CD4-positive, alpha-beta T cell treated with Interleukin-6 at 100 ng/mL for 8 hours (primary cell): ENCODE measurements around the gene PCSK6.

Source experiments
- DNase-seq: peaks from one replicate; pipeline ENCODE4 v3.0.0-alpha.2; 2020; ENCODE audit warnings: mixed read lengths, low spot score

The PCSK6 gene

GRCh38 chr15:101522621-101523559, 33.4 kb upstream of the PCSK6 start:
- no peak for DNase-seq

DNA sequence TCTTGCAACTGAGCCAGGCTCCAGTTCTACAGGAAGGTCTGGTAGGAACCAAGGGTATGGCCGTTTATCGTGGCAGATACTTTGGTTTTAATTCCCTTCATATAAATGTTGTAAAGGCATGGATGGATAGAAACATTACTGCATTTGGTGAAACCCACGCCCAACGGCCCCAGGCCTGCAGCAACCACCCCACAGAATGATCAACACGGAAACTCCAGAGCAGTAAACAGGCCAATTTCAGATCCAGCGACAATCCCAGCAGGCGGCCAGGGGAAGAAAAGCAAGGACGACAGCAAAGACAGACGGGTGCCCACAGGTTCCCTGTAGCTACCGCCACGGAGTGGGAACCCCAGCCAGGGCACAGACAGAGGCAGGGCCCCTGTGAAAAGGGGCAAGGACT, 32.6 kb upstream of the PCSK6 start:
- no peak for DNase-seq

GRCh38 chr15:101521591-101521990, 32.1 kb upstream of the PCSK6 start:
- DNase-seq, result no peak

DNA sequence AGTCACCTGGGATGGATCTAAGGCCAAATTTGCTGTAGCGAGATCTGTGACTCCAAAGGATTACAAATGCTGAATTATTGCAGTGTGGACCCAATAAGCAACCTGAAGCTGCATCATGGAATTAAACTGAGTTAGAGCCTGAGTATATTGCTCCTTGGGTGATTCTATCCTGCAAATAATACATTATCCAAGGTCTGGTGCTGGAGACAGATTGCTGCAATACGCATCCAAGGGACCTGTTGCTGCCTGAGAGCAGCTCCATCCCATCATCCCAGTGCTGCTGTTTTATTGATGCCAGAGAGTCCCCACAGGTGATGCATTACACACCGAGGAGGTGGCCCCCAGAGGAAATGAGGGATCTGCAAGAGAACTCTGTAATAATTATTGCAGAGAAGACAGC, 31.6 kb upstream of the PCSK6 start:
- no peak for DNase-seq

DNA sequence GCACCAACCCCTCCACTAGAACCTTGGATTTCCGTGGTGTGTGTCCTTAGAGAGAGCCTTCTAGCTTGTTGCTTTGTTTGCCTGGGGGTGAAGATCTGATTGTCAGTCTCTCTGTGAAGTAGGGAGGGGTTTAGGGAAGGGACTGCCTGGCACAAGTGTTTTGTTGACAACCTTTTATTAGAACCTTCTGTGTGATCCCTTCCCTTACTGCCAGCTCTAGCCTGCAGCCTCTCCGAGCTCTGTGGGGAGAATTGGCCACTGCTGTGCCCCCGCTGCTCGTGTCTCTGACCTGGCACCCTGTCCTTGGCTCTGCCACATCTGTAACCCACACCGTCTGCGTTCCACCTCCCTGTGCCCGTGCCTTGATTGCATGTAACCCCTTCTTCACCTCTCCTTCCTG, 30.9 kb upstream of the PCSK6 start:
- DNase-seq, result no peak

DNA sequence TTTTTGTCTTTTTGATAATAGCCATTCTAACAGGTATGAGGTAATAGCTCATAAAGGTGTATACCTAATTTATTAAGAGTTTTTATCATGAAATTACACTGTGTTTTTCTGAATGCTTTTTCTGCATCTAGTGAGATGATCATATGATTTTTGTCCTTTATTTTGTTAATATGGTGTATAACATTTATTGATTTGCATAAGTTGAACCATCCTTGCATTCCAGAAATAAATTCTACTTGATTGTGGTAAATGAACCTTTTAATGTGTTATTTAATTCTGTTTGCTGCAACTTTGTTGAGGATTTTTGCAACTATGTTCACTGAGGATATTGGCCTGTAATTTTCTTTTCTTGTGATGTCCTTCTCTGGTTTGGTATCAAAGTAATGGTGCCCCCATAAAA, 28.0 kb upstream of the PCSK6 start:
- no peak for DNase-seq

DNA sequence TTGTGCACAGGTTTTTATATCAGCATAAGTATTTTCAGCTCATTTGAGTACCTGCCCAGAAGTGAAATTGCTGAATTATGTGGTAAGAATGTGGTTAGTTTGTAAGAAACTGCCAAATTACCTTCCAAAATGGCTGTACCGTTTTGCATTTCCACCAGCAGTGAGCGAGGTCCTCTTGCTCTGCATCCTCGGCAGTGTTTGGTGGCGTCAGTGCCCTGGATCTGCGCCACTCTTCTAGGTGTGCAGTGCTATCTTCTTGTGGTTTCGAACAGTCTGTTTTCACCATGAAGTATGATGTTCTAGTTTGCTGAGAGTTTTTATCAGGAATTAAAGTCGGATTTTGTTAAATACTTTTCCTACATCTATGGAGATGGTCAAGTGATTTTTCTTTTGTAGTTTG, 24.8 kb upstream of the PCSK6 start:
- DNase-seq, result no peak

GRCh38 chr15:101511717-101512116, 22.2 kb upstream of the PCSK6 start:
- DNase-seq, result no peak

DNA sequence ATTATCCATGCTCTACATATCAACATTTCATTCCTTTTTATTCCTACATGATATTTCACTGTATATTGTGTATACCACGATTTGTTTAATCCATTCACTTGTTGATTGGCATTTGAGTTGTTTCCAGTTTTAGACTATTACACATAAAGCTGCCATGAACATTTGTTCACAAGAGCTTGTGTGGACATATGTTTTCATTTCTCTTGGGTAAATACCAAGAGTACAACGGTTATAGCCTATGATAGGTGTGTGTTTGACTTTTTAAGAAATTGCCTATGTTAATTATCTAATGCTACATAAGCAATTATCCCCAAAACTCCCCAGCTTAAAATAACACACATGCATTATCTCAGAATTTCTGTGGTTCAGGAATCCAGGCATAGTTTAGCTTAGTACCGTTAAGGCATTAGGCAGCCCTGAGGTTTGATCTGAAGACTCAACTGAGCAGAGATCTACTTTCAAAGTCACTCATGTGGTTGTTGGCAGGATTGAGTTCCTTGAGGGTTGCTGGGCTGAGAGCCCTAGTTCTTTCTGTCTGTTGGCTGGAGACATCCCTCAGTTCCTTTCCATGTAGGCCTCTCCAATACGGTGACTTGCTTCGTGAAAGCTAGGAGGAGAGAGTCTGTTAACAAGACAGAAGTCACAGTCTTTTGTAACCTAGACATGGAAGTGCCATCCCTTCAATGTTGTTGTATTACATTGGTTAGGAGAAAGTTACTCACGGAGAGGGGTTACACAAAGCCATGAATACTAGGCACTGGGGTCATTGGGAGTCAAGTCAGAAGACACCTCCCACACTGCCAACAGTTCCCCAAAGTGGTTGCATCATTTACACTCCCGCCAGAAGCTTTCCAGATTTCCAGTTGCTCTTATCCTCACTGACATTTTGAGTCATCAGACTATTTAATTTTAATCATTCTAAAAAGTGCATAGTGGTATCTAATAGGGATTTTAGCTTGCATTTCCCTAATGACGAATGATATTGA, 21.0 kb upstream of the PCSK6 start:
- DNase-seq, result no peak

DNA sequence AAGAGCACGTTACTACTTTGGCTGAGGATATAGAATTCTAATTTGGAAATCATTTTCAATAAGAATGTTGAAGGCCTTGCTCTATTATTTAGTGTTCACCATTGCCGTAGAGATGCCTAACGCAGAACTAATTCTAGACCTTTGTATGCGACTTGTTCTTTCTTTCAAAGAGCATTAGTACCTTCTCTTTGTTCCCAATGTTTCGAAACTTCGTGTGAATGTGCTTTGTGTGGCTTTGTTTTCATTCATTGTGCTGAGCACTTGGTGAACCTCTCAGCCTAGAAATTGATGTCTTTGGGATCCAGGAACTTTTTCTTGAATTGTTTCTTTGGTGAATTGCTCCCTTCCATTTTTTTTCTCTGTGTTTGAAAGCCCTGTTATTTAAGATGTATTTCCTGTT, 19.8 kb upstream of the PCSK6 start:
- DNase-seq, result no peak

DNA sequence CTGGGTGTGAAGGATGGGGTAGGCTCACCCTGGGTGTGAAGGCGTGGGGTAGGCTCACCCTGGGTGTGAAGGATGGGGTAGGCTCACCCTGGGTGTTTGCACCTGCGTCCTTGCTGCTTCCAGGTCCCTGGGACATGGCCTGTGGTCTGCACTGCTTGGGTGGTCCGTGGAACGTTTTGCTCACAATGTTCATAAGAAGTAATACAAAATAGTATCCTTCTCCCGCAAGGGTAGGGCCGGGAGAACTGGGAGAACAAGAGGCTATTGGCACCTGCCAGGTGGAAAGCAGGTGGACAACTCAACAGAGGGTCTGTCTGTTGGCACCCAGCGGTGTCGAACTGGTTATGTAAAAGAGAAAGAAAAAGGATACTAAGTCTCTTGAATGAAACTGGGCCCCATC, 17.0 kb upstream of the PCSK6 start:
- DNase-seq, result no peak

- DNase-seq, result no peak
Observed at GRCh38 chr15:101505610-101506337, 16.3 kb upstream of the PCSK6 start.

- no peak for DNase-seq
Observed at GRCh38 chr15:101504866-101505609, 15.5 kb upstream of the PCSK6 start.

DNA sequence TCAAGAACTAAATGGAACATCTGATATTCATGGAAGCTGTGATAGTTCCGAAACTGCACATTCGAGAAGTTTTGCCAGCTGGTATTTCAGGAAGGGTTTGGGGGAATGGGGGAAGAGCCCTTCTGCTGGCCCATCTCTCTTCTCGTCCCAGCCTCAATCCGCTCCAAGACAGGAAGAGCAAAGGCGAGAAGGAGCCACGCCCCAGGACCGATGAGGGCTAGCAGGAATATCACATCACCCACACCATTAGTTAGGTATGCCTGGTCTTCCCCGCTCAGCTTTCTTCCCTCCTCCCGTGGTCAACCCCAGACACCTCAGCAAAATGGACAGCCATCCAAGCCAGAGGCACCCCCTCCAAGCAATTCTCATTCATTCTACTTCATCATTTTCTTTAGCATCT, 14.9 kb upstream of the PCSK6 start:
- DNase-seq, result no peak

DNA sequence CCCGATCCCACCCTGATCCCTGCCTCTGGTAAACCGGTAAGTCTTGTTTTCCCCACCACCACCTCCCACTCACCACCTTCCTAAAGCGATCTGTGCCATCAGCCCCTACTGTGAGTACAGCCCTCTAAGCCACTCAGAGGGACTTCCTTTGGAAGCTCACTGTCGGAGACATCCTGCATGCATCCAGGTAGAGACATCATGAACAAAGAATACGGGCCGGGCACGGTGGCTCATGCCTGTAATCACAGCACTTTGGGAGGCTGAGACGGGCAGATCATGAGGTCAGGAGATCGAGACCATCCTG, 13.7 kb upstream of the PCSK6 start:
- DNase-seq, result no peak

DNA sequence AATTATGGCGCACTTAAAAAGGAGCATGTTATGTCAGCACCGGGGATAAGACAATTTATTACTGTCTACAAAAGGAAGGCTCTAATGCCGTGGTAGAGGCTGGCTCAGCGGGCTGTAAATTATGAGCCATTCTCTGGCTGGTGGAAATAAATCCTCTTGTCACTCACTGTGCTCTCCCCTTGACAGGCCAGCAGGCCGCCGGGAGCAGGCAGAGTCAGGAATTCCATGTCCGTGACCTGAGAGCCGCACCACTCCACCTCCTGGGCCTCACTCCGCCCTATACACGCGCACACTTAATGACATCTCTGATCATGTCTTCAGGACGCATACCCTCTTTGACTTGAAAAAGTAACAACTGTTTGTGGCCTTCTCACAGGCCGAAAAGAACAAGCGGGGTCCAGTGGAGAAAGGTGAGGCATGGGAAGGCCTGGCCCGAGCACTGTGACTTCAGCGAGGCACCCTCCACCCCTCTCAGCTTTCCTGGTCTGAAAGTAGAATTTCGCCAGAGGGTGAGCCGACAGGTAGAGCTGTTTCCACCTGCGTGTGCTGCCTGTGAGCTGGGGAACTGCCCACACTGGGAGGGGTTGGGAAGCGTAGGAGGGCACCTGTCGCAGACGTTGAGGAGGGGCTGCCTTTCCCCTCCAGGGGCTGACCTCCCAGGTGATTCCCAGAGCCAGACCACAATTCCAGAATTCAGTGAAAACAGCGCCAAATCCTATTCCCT, 13.2 kb upstream of the PCSK6 start:
- DNase-seq, result no peak

- DNase-seq, result peak; percentile 21
Observed at GRCh38 chr15:101501703-101502373, 12.3 kb upstream of the PCSK6 start.

GRCh38 chr15:101500865-101501551, 11.5 kb upstream of the PCSK6 start:
- DNase-seq, result no peak

GRCh38 chr15:101499863-101500713, 10.6 kb upstream of the PCSK6 start:
- no peak for DNase-seq
